ENCODE data around the gene ZNF554.

The ZNF554 gene

DNA sequence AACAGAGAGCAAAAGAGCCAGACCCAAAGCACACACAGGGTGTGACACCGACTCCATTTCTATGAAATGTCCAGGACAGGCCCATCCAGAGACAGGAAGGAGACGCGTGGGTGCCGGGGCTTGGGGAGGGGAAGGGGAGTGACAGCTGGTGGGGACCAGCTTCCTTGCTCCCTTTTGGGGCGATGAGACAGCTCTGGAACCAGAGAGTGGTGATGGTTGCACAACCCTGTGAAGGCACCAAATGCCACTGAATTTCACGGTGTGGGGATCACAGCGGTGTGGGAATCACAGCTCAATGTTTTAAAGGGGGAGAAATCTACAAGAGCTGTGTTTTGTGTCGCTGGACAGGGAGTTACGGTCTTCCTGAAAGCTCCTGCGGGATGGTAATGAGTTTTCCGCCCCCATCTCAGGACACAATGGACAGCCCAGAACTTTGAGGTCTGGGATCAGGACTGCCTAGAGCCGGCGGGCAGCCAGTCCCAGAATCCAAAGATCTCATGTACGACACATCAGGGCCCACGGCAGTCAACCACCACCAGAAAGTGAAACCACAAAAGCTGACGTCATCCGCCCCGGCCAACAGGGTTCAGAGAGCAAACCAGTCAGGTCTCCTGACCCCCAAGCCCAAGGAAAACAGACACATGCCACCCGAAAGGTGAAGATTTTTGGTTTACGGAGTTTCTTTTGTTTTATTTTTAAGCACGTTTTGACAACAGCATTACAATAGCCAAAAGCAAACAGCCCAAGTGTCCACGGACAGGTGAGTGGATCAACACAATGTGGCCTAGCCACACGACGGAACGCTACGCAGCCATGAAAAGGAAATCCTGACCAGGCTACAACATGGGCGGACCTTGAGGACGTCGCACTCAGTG, 43.9 kb upstream of the ZNF554 start:
- TF ChIP-seq, protein P1, sequence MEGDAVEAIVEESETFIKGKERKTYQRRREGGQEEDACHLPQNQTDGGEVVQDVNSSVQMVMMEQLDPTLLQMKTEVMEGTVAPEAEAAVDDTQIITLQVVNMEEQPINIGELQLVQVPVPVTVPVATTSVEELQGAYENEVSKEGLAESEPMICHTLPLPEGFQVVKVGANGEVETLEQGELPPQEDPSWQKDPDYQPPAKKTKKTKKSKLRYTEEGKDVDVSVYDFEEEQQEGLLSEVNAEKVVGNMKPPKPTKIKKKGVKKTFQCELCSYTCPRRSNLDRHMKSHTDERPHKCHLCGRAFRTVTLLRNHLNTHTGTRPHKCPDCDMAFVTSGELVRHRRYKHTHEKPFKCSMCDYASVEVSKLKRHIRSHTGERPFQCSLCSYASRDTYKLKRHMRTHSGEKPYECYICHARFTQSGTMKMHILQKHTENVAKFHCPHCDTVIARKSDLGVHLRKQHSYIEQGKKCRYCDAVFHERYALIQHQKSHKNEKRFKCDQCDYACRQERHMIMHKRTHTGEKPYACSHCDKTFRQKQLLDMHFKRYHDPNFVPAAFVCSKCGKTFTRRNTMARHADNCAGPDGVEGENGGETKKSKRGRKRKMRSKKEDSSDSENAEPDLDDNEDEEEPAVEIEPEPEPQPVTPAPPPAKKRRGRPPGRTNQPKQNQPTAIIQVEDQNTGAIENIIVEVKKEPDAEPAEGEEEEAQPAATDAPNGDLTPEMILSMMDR (IDR thresholded peaks at IDR 0.05; ENCODE audit: borderline replicate concordance, insufficient read depth, low read depth, low read length): no peak
- H3K4me3 ChIP-seq (ENCODE audit: low read depth, low read length): no peak overlapping the region

DNA sequence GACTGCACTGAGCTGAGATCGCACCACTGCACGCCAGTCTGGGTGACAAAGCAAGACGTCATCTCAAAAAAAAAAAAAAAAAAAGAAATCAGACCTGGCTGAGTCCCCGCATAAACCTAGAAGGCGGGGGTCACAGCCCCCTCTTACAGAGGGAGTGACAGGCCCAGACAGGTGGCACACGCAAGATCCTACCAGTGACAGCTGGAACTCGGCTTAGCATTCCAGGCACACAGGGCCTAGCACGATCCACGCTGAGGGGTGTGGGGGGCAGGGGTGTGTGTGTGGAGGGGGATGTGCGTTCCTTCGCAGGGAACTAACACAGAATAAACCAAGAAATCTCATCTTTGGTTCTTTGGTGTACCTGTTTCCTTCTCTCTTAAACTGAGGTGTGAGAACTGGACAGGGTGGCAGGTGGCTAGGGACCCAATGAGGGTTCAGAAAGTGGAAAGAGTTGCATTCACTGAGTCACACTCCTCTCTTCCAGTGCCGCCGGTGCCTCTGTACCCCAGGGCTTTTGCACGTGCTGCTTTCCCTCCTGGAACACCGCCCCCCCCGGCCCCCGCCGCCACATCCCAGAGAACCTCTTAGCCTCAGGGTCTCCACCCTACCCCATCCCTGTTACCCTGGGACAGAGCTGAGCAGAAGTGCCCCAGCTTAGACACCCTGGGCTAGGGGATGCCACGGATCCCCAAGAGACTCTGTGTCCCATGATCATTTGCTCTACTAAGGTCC, 41.5 kb upstream of the ZNF554 start:
- H3K4me3 ChIP-seq (ENCODE audit: low read depth, low read length): no peak overlapping the region
- TF ChIP-seq, protein P1 (IDR thresholded peaks at IDR 0.05; ENCODE audit: borderline replicate concordance, insufficient read depth, low read depth, low read length): no peak

DNA sequence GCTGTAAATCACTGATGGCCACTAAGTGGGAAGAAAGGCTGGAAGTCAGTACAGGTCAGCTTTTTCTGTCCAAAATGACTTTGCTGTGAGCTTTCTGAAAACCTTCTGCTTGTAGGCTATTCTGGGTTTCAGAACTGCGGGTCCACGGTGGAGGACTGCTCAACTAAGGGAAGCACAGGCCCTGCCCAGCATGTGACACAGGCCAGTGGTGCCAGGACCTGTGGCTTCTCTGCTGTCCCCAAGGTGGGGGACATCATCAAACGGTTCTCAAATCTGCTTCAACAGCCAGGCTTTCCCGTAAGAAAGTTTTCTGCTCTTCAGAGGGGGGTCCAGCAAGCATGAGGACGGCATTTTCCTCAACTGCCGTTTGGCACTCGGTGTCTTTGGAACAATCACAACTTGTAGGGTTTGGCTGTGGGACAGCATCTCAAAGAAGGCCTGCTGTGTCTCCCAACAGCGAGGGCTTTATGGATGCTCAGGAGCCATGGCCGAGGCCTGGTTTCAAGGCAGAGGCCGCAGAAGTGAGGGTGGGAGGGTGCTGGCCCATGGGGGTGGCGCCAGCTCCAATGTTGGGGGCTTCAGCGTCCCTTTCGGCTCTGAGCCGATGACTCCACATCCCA, 40.4 kb upstream of the ZNF554 start:
- TF ChIP-seq, protein P1 (IDR thresholded peaks at IDR 0.05; ENCODE audit: borderline replicate concordance, insufficient read depth, low read depth, low read length): no peak
- no peak overlapping the region for H3K4me3 ChIP-seq (ENCODE audit: low read depth, low read length)

DNA sequence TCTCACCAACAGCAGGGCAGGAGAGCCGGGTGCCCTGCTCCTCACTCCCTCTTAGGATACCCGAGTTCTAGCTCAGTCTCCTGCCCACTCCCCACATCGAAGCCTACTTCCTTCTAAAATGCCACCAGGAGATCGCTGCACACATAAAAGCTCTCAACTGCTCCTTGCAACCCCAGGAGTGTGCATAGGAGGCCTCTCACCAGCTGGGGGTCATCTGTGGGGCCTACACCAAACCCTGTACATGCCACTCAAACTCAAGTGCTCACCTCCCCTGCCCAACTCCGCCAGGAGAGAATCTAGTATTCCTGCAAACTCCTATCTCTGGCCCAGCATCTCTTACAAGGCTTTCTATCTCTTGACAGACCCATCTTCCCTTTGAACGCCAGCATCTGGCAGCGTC, 39.4 kb upstream of the ZNF554 start:
- TF ChIP-seq, protein P1 (IDR thresholded peaks at IDR 0.05; ENCODE audit: borderline replicate concordance, insufficient read depth, low read depth, low read length): no peak
- H3K4me3 ChIP-seq (ENCODE audit: low read depth, low read length): no peak overlapping the region

DNA sequence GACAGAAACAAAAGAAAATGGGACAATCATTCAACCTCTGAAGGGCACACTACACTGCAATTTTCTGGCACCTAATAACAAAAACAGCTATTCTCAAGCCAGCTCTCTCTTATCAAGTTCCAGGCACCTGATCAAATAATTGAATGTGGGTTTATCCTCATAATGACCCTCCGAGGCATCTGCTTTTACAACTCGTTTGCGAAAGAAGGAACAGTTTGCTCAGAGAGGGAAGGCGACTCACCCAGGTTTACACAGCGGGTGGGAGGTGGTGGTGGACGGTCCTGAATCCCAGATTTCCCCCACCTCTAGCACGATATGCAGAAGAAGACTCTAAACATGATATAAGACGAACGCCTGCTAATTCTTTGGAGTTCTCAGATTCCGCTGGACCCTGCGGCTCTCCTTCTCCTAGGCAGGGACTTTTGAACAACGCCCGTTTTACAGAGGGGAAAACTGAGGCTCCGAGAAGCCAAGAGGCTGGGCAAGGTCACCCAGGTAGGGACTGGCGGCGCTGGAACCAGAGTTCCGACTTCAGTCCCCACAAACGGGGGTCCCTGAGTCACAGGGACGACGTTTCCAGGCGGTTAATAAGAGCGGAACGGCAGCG, 37.2 kb upstream of the ZNF554 start:
- TF ChIP-seq, protein P1 (IDR thresholded peaks at IDR 0.05; ENCODE audit: borderline replicate concordance, insufficient read depth, low read depth, low read length): no peak
- H3K4me3 ChIP-seq (ENCODE audit: low read depth, low read length): peak overlapping the region; percentile 100

DNA sequence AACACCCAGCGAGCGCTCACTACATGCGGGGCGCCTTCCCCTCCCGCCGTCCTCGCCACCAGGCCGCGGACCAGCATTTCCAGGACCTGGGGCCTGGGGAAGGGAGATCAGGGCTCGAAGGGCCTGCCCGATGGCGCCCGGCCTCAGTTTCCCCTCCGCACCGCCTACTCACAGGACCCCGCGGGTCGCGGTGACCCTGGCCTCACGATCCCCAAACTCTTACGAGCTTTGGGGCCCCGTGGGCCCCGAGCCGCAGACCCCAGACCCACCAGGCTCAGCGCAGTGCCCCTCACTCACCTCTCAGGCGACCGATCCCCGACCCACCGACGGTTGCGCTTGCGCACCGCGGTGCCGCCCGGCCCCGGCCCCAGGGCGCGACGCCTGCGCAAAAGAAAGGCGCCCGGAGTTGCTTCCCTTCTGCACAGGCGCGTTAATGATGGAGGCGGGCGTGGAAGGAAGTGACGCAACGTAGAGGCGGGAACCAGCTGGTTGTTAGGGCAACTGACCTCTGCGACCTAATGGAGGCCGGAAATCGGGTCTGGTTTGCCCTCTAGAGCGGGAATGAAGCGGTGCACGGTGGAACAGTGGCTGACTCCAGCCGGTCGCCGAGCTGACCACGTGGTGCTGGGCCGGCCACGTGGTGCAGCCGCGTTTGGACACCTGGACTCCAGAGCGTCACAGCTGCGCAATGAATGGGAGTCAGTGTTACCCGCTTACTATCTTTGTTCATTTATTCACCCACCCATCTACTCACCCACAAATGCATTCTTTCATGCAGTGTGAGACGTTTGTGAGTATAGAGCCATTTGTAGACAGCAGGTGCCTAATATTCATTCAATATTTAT, 36.5 kb upstream of the ZNF554 start, which contains the start of gene SGTA:
SGTA (minus strand) TSS at position 338 of the 845 bp plus-strand sequence. CDS start 14,205 bp downstream, outside the sequence.
- peak within 1 kb of the TSS; percentile 100 for H3K4me3 ChIP-seq (ENCODE audit: low read depth, low read length)
- TF ChIP-seq, protein P1 (IDR thresholded peaks at IDR 0.05; ENCODE audit: borderline replicate concordance, insufficient read depth, low read depth, low read length): peak; percentile 49
